Measurements from ENCODE around the gene APP. TPM values are rescaled to one million over a fixed set of nuclear protein-coding genes. Genes with fewer than 3 reads are reported as not detected.
A peak's percentile ranks its signal among the peaks of the same experiment; 100 is the strongest.

Gene APP
- total RNA-seq, 2 experiments from 2014 or later, result 14.5 to 14.9 TPM

DNA sequence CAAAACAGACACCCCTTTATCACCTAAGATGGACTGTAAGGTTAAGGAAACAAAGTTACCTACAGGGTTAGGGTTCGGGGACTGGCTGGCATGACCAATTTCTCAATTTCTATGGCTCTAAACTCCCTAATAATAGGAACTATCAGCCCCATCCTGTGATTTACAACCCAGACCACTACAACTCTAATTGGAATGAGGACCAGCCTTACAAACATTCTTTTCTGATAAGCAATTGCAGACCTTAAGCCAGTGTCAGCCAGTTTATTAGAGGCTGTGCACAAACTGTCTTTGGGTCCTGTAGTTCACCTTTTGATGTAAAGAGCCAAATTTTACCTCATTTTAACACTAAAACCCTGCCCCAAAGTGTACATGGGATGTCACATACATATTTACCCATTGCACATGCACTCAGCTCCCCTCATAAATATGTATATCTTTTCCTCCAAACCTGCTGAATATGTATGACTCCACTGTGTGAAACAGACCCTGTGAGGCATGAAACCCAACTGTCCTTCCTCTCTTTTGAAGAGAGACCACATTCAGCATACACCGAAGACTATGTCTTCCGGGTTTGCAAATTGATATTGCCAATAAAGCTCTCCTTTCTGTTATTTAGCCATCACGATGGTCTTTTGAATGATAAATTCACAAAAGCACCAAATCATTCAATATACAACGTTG lies 7.3 kb upstream of the APP start:
- ATAC-seq (no peak), DNase-seq (no peak)
- H3K4me3 Mint-ChIP-seq, result no peak overlapping the region
- ChIA-PET POLR2A (no interaction called here), CTCF (no interaction called here)
- H3K9me3 Mint-ChIP-seq (ENCODE audit: insufficient read depth), result no peaks in the 10 kb centered on the region
- H3K36me3 Mint-ChIP-seq (ENCODE audit: low read depth), result no peaks in the 10 kb centered on the region
- H3K4me1 Mint-ChIP-seq (ENCODE audit: low read depth), result no peaks in the 10 kb centered on the region
- peaks cover 5% of the 10 kb centered on the region for H3K27me3 Mint-ChIP-seq (ENCODE audit: low read depth)
- no peak overlapping the region for H3K27ac Mint-ChIP-seq

DNA sequence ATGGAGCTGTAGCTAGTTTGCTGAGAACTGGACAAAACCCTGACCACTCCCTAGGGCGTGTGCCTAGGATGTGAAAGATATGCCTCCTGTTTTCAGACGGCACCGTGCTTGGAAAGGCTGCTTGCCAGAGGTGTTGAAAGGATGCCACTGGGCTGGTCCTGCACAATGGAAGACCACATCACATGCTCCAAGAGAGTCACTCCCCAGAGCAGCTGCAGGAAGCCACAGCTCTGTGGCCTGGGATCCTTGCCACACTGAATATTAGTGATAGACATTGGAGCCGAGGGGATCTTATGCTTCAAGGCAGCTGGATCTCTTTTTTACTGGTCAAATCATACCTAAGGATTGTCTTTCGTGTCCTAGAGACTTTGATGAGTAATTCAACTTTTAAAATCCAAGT lies 6.6 kb upstream of the APP start:
- DNase-seq (no peak), ATAC-seq (no peak)
- Mint-ChIP-seq H3K27me3 (ENCODE audit: low read depth) (peaks cover 5% of the 10 kb centered on the region), H3K27ac (no peak overlapping the region), H3K4me3 (no peak overlapping the region), H3K4me1 (ENCODE audit: low read depth) (no peaks in the 10 kb centered on the region), H3K36me3 (ENCODE audit: low read depth) (no peaks in the 10 kb centered on the region), H3K9me3 (ENCODE audit: insufficient read depth) (no peaks in the 10 kb centered on the region)
- POLR2A ChIA-PET, result no interaction called here
- CTCF ChIA-PET, result no interaction called here

DNA sequence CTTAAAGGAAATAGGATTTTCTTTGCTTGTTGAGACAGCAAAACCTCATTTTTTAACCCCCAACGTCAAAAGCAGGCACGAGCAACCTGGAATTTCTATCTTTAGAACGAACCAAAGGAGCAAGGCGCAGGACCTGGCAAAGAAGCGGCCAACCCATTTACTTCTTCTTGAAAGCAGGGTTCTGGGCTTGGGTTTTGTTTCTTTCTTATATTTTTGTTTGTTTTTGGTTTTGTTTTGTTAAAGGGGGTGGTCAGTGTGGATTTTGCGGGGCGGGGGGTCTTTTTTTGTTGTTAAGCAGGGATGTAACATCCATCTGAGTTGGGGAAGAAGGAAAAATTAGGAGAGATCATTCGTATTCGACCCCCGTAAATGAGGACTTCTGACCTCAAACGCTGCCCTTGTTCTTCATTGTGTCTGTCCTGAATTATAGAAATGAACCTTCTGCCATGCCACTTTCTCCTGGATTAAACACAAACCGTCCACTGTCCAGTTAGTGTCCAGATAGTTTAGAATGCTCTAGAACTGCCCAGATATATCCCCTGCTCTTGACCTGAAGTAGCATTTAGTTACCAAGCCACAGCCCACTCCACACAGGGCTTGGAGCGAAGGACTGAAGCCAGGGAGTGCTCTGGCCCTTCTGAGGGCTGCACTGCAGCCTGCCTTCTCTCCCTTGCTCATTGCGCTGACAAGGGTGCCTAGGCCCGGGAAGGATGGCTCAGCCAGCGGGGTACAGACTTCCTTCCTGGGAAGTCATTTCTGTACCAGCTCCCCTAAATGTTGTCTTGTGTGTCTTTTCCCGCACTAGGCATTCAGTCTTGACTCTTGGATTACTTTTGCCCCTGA lies 909 bp upstream of the APP start:
- DNase-seq (no peak), ATAC-seq (no peak)
- Mint-ChIP-seq H3K9me3 (ENCODE audit: insufficient read depth) (no peaks in the 10 kb centered on the region), H3K27ac (peak overlapping the region; percentile 54), H3K4me3 (peak overlapping the region; percentile 80), H3K27me3 (ENCODE audit: low read depth) (peaks cover 12% of the 10 kb centered on the region), H3K36me3 (ENCODE audit: low read depth) (no peaks in the 10 kb centered on the region), H3K4me1 (ENCODE audit: low read depth) (peaks cover 16% of the 10 kb centered on the region)
- ChIA-PET POLR2A (interaction anchor here (0.6 kb wide), 1 partner anchor 52 kb away, joined by 3 read pairs; no protein-coding TSS in a partner anchor), CTCF (interaction anchor here (0.6 to 5.1 kb wide), 22 partner anchors 10 to 367 kb away, joined by 3 to 40 read pairs (median 4); no protein-coding TSS in a partner anchor)

DNA sequence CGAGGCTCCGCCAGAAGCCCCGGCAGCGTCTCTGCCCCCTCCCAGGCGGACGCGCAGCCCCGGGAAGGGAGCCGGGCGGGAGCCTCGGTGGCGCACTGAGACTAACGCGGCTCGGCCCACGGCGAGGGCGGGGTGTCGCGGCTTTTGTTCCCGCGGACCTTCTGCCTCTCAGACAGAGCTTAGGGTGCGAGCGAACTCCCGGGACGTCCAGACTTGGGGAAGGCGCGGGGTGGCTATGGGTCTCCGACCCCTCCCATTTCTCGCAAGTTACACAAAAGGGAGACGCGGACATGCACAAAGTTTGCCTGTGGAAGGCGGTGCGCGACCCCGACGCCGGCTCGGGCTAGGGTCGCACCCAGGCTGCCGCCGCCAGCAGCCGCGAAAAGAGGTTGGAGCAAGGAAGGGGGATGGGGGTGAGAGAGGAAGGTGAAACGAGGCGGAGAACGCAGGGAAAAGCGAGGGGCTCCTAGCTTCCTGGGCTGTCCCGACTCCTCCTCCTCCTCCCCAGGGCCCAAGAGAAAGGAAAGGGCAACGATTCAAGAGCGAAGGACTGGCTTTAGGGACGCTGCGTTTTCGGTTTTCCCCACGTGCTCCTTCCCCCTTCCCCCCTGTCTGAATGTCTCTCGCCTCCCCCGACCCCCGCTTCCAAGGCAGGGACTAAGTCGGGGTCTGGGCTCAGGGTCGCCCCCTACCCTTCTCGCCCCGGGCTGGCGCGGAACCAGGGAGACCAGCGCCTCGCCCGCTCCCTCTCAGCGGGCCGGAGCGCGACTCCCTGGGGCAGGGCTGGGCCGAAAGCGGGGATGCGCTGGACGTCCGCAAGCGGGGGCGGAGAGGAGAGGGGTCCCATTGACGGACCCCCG lies 729 bp downstream of the APP start:
- POLR2A ChIA-PET, result no interaction called here
- peak overlapping the region; percentile 69 for H3K27ac Mint-ChIP-seq
- no peaks in the 10 kb centered on the region for H3K9me3 Mint-ChIP-seq (ENCODE audit: insufficient read depth)

DNA sequence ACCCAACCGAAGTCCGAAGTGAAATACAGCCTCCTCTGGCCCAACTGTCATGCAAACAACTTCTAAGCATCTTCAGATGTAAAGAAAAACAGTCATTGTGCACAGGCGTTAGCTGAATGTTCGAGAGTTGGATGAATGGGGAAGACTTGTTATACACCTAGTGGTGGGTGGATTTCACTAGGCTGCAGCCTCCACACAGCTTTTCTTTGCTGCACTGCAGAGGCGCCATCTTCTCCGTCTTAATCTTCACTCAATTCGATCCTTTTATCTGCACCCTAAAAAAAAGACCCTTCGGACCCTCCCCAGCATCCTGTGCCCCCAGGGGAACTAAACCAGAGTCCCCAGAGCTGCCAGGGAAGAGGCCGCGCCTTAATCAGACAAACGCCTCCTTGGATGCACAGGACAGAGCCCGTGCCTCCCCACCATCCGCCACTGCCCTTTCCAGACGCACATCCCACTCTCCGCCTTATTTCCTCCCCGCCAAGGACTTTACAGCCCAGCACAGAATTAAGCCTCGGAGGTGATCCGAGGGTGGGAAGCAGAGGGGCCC lies 1.4 kb downstream of the APP start:
- ChIA-PET CTCF (interaction anchor here (1.0 to 5.1 kb wide), 7 partner anchors 11 to 289 kb away, joined by 3 to 40 read pairs (median 5); no protein-coding TSS in a partner anchor), POLR2A (interaction anchor here (0.7 kb wide), 1 partner anchor 202 kb away, joined by 3 read pairs; no protein-coding TSS in a partner anchor)
- peak overlapping the region; percentile 80 for H3K4me3 Mint-ChIP-seq
- peaks cover 16% of the 10 kb centered on the region for H3K4me1 Mint-ChIP-seq (ENCODE audit: low read depth)
- H3K27ac Mint-ChIP-seq, result peak overlapping the region; percentile 58
- H3K36me3 Mint-ChIP-seq (ENCODE audit: low read depth), result no peaks in the 10 kb centered on the region
- ATAC-seq (peak; percentile 42), DNase-seq (peak; percentile 59)
- no peaks in the 10 kb centered on the region for H3K9me3 Mint-ChIP-seq (ENCODE audit: insufficient read depth)
- peaks cover 12% of the 10 kb centered on the region for H3K27me3 Mint-ChIP-seq (ENCODE audit: low read depth)

More for the DNA sequence above, 729 bp downstream of the APP start:
- ATAC-seq (peak; percentile 45), DNase-seq (peak; percentile 53)
- CTCF ChIA-PET, result interaction anchor here (0.6 to 5.1 kb wide), 14 partner anchors 10 to 309 kb away, joined by 3 to 40 read pairs (median 4); no protein-coding TSS in a partner anchor
- H3K36me3 Mint-ChIP-seq (ENCODE audit: low read depth), result no peaks in the 10 kb centered on the region
- H3K4me1 Mint-ChIP-seq (ENCODE audit: low read depth), result peaks cover 16% of the 10 kb centered on the region
- peaks cover 12% of the 10 kb centered on the region for H3K27me3 Mint-ChIP-seq (ENCODE audit: low read depth)
- H3K4me3 Mint-ChIP-seq, result peak overlapping the region; percentile 80

DNA sequence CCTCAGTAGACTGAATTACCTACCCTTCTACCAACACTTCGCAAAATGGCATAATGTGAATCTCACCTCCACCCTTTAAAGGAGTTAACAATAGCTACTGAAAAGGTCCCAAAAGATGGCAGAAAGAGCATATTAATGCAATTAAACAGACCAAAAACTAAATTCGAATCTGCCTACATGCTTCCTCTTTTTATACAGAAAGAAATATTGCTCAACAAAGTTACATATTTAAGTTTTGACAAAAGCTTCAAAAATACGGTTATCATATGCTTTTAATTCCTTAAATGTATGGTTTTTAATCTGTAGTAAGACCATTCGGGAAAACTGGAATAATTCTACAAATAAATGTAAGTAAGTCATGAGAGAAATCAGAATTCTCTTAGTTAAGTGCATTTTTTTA lies 2.2 kb downstream of the APP start:
- H3K4me1 Mint-ChIP-seq (ENCODE audit: low read depth), result peaks cover 16% of the 10 kb centered on the region
- POLR2A ChIA-PET, result interaction anchor here (0.7 kb wide), 1 partner anchor 201 kb away, joined by 3 read pairs; no protein-coding TSS in a partner anchor
- no peak for ATAC-seq
- H3K9me3 Mint-ChIP-seq (ENCODE audit: insufficient read depth), result no peaks in the 10 kb centered on the region
- no peak overlapping the region for H3K27ac Mint-ChIP-seq
- no peak for DNase-seq
- H3K4me3 Mint-ChIP-seq, result peak overlapping the region; percentile 80
- CTCF ChIA-PET, result interaction anchor here (0.7 to 5.1 kb wide), 9 partner anchors 11 to 560 kb away, joined by 3 to 40 read pairs (median 5); no protein-coding TSS in a partner anchor
- H3K27me3 Mint-ChIP-seq (ENCODE audit: low read depth), result peaks cover 12% of the 10 kb centered on the region
- no peaks in the 10 kb centered on the region for H3K36me3 Mint-ChIP-seq (ENCODE audit: low read depth)

DNA sequence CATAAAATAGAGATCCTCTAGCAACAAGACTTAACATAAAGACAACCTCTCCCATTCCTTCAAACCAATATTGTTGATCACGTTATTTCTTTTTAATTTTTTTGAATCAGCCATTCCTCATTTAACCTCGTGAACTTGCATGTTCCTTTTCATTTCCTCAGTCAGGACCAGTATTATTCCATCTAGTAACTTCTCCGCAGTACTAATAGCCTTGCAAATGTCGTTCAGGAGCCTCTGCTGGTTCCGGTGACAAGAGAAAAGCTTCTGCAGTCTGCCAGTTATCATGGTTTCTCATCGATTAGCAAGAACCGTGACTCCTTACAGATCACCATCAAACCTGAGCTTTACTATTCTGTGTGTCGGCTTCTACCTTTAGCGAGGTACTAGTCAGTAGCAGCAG lies 3.0 kb downstream of the APP start:
- H3K27me3 Mint-ChIP-seq (ENCODE audit: low read depth), result peaks cover 12% of the 10 kb centered on the region
- no peak overlapping the region for H3K4me3 Mint-ChIP-seq
- no peak for DNase-seq
- H3K36me3 Mint-ChIP-seq (ENCODE audit: low read depth), result no peaks in the 10 kb centered on the region
- H3K9me3 Mint-ChIP-seq (ENCODE audit: insufficient read depth), result no peaks in the 10 kb centered on the region
- ChIA-PET CTCF (interaction anchor here (0.7 to 5.1 kb wide), 6 partner anchors 14 to 559 kb away, joined by 3 to 40 read pairs (median 6); no protein-coding TSS in a partner anchor), POLR2A (no interaction called here)
- H3K27ac Mint-ChIP-seq, result no peak overlapping the region
- no peak for ATAC-seq
- peaks cover 16% of the 10 kb centered on the region for H3K4me1 Mint-ChIP-seq (ENCODE audit: low read depth)

DNA sequence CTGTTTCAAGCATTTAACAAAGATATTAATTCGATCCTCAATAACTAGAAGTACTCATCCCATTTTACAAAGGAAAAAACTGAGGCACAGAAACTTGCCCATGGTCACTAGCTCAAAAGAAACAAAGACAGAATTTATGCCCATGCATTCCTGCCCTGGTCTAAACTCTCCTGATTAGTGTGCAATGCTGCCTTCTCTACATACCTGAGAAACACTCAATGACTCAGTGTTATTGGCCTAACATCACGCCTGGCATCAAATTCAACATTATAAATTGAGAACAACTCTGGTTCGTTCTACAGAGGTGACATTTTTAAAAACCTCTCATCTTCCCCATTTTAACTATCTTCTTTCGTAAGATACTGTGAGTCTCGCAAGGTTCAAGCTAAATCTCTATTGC lies 5.2 kb downstream of the APP start:
- DNase-seq, result no peak
- CTCF ChIA-PET, result interaction anchor here (0.9 kb wide), 1 partner anchor 51 kb away, joined by 3 read pairs; no protein-coding TSS in a partner anchor
- no peaks in the 10 kb centered on the region for H3K9me3 Mint-ChIP-seq (ENCODE audit: insufficient read depth)
- H3K4me3 Mint-ChIP-seq, result no peak overlapping the region
- H3K27ac Mint-ChIP-seq, result no peak overlapping the region
- no peaks in the 10 kb centered on the region for H3K36me3 Mint-ChIP-seq (ENCODE audit: low read depth)
- POLR2A ChIA-PET, result no interaction called here
- H3K27me3 Mint-ChIP-seq (ENCODE audit: low read depth), result peaks cover 8% of the 10 kb centered on the region
- no peak for ATAC-seq
- peaks cover 8% of the 10 kb centered on the region for H3K4me1 Mint-ChIP-seq (ENCODE audit: low read depth)

DNA sequence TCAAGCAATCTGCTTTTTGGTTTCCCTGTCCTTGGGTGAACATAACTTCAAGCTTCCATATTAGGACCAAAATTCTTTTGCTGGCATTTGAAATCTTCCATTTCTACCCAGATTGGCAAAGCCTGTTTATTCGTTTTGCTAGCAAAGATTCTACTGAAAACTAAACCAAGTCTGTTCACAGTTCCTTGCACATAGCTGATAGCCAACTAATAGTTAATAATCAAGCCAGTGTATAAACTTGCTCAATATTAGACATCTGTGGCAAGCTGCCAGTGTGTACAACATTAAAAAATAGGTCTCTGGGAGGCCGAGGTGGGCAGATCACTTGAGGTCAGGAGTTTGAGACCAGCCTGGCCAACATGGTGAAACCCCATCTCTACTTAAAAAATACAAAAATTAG lies 6.3 kb downstream of the APP start:
- H3K36me3 Mint-ChIP-seq (ENCODE audit: low read depth), result no peaks in the 10 kb centered on the region
- H3K27me3 Mint-ChIP-seq (ENCODE audit: low read depth), result peaks cover 8% of the 10 kb centered on the region
- ChIA-PET POLR2A (no interaction called here), CTCF (no interaction called here)
- H3K4me1 Mint-ChIP-seq (ENCODE audit: low read depth), result peaks cover 8% of the 10 kb centered on the region
- H3K9me3 Mint-ChIP-seq (ENCODE audit: insufficient read depth), result no peaks in the 10 kb centered on the region
- ATAC-seq, result no peak
- H3K4me3 Mint-ChIP-seq, result no peak overlapping the region
- no peak for DNase-seq
- H3K27ac Mint-ChIP-seq, result no peak overlapping the region

DNA sequence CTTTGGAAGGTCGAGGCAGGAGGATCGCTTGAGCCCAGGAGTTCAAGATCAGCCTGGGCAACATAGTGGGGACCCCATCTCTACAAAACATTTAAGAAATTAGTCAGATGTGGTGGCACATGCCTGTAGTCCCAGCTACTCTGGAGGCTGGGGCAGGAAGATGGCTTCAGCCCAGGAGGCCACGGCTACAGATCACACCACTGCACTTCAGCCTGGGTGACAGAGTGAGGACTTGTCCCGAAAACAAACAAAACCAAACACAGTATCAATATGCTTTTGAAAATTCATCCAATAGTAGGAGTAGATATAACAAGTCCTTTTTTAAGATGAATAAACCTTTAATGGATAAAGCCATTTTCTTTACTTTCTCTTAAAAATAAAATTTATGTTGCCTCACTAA lies 8.5 kb downstream of the APP start:
- Mint-ChIP-seq H3K4me3 (no peak overlapping the region), H3K27ac (no peak overlapping the region), H3K4me1 (ENCODE audit: low read depth) (peaks cover 8% of the 10 kb centered on the region), H3K9me3 (ENCODE audit: insufficient read depth) (no peaks in the 10 kb centered on the region), H3K36me3 (ENCODE audit: low read depth) (no peaks in the 10 kb centered on the region), H3K27me3 (ENCODE audit: low read depth) (peaks cover 5% of the 10 kb centered on the region)
- CTCF ChIA-PET, result no interaction called here
- no peak for ATAC-seq
- POLR2A ChIA-PET, result interaction anchor here (0.6 kb wide), 1 partner anchor 204 kb away, joined by 6 read pairs; no protein-coding TSS in a partner anchor
- no peak for DNase-seq

DNA sequence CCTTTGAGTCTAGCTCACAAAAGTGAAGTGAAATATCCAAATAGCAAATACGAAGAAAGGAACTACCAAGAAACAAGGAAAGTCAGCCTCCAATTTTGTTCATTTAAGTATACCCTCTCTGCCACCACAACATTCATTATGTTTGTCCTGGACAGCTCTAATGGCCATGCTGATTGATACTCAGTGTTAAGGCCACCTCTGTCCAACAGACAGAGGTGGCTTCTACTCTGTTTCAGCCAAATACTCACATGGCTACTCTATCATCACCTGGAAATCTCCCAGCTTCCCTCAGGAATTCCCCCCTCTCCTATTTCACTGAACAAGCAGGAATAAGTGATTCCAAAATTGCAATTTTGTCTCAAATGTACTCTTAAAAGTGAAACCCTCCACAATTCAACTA lies 10.7 kb downstream of the APP start:
- H3K4me1 Mint-ChIP-seq (ENCODE audit: low read depth), result peaks cover 8% of the 10 kb centered on the region
- no peaks in the 10 kb centered on the region for H3K9me3 Mint-ChIP-seq (ENCODE audit: insufficient read depth)
- ChIA-PET POLR2A (no interaction called here), CTCF (interaction anchor here (1.7 kb wide), 1 partner anchor 11 kb away, joined by 6 read pairs; the partner anchor contains the start of gene APP)
- ATAC-seq, result no peak
- H3K4me3 Mint-ChIP-seq, result no peak overlapping the region
- no peak for DNase-seq
- H3K27me3 Mint-ChIP-seq (ENCODE audit: low read depth), result no peaks in the 10 kb centered on the region
- no peaks in the 10 kb centered on the region for H3K36me3 Mint-ChIP-seq (ENCODE audit: low read depth)
- H3K27ac Mint-ChIP-seq, result no peak overlapping the region

Data from activated CD8-positive, alpha-beta T cell treated with anti-CD3 and anti-CD28 coated beads, Interleukin-2, amount 10 ng/mL, durations not matched to agents 7 days and 5 days (primary cell).